Activated naive CD8-positive, alpha-beta T cell treated with anti-CD3 and anti-CD28 coated beads, Interleukin-2, amount 10 ng/mL, durations not matched to agents 7 days and 5 days (primary cell): ENCODE data around the gene PIAS3. TPM values are rescaled to one million over a fixed set of nuclear protein-coding genes. Genes with fewer than 3 reads are reported as not detected.
A peak's percentile ranks its signal among the peaks of the same experiment; 100 is the strongest.

ENCODE experiments used
- ATAC-seq: fragments of 150-1000 bp; cut with Tn5 transposase; one replicate; pipeline ENCODE4 v1.10.0; 2021; ENCODE audit warnings: low read depth, moderate library complexity
- POLR2A ChIA-PET: fragments of 350-600 bp; sonication (Branson Sonifier 250); formaldehyde crosslinking; loops from one replicate; lab custom pipeline; 2021; ENCODE audit warnings: antibody characterized with exemption; lab: Charles Lee
- DNase-seq: peaks from one replicate; pipeline ENCODE4 v3.0.0; 2021
- H3K27ac Mint-ChIP-seq: one replicate; pipeline ENCODE4 v1.8.0; 2022; ENCODE audit warnings: mild to moderate bottlenecking, mixed read lengths
- H3K27me3 Mint-ChIP-seq: one replicate; pipeline ENCODE4 v1.8.0; 2022; ENCODE audit warnings: mild to moderate bottlenecking, moderate library complexity, mixed read lengths
- H3K36me3 Mint-ChIP-seq: one replicate; pipeline ENCODE4 v1.8.0; 2021; ENCODE audit warnings: mild to moderate bottlenecking, mixed read lengths
- H3K4me1 Mint-ChIP-seq: one replicate; pipeline ENCODE4 v1.8.0; 2021; ENCODE audit warnings: mixed read lengths
- H3K4me3 Mint-ChIP-seq: one replicate; pipeline ENCODE4 v1.8.0; 2022; ENCODE audit warnings: mild to moderate bottlenecking, moderate library complexity, mixed read lengths
- H3K9me3 Mint-ChIP-seq: one replicate; pipeline ENCODE4 v1.8.0; 2021; ENCODE audit warnings: mixed read lengths
- total RNA-seq, 2 experiments: library from RNA; stranded (reverse); gene quantifications; one replicate each; pipeline ENCODE4 v1.2.3, GENCODE V29; 2021

The PIAS3 gene
- 10 to 100 TPM; 31.8 to 33.3 TPM for total RNA-seq

DNA sequence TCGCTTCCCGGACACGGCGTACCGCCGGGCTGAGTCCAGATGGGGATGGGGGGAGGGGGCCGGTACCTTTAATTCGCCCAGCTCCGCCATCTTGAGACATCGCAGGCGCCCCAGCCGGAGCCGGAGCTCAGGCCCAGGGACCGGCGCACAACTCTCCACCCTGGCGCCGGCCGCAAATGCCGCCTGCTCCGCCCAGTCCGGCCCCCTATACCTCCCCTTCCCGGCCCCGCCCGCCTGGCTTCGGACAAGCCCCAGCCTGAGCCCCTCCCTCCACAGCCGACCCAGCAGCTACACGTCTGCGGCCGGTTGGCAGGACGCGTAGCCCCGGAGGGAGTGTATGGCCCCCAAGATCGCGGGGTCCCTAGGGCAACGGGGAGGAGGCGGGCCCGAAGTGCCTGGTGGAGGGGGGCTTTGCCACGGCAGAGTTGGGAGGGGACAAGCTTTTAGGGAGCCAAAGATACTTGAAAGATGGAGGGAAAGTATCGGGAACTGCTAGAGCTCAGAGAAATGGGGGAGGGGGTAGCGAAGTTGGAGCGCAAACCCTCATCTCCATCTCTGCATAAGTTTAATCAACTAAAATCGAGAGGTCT, at the start of gene PIAS3:
Gene PIAS3 (minus strand): TSS at position 181 of the 590 bp plus-strand sequence. CDS start 91 bp downstream, at position 90.
- Mint-ChIP-seq H3K27me3 (peaks cover 5% of the 10 kb centered on the region), H3K4me1 (peaks cover 9% of the 10 kb centered on the region)
- POLR2A ChIA-PET: interaction anchor here (0.5 to 4.0 kb wide), 25 partner anchors 9 to 192 kb away, joined by 3 to 41 read pairs (median 5); partner anchors contain the start of genes ANKRD34A, ANKRD35, NUDT17 and PEX11B

GRCh38 chr1:145908653-145909052, 49.8 kb upstream of the PIAS3 start:
- H3K9me3 Mint-ChIP-seq: no peaks in the 10 kb centered on the region

More for the DNA sequence above, at the start of gene PIAS3:
- Mint-ChIP-seq H3K36me3 (peaks cover 9% of the 10 kb centered on the region), H3K4me3 (peak within 1 kb of the TSS; percentile 97), H3K27ac (peak within 1 kb of the TSS; percentile 81), H3K9me3 (no peaks in the 10 kb centered on the region)
- ATAC-seq (peak; percentile 81), DNase-seq (peak; percentile 91)

GRCh38 chr1:145906954-145907753, 48.3 kb upstream of the PIAS3 start:
- peaks cover 5% of the 10 kb centered on the region for H3K36me3 Mint-ChIP-seq
- H3K27me3 Mint-ChIP-seq: no peaks in the 10 kb centered on the region
- POLR2A ChIA-PET: interaction anchor here (0.6 kb wide), 1 partner anchor 48 kb away, joined by 3 read pairs; the partner anchor contains the start of gene PIAS3
- H3K27ac Mint-ChIP-seq: no peak overlapping the region
- ATAC-seq (no peak), DNase-seq (no peak)
- H3K4me3 Mint-ChIP-seq: no peak overlapping the region
- peaks cover 9% of the 10 kb centered on the region for H3K4me1 Mint-ChIP-seq
- no peaks in the 10 kb centered on the region for H3K9me3 Mint-ChIP-seq

More at GRCh38 chr1:145908653-145909052, 49.8 kb upstream of the PIAS3 start:
- POLR2A ChIA-PET: interaction anchor here (1.0 kb wide), 1 partner anchor 17 kb away, joined by 3 read pairs; no protein-coding TSS in a partner anchor
- no peak for ATAC-seq
- Mint-ChIP-seq H3K4me3 (no peak overlapping the region), H3K27ac (no peak overlapping the region), H3K36me3 (peaks cover 7% of the 10 kb centered on the region), H3K4me1 (peaks cover 10% of the 10 kb centered on the region), H3K27me3 (no peaks in the 10 kb centered on the region)
- no peak for DNase-seq

DNA sequence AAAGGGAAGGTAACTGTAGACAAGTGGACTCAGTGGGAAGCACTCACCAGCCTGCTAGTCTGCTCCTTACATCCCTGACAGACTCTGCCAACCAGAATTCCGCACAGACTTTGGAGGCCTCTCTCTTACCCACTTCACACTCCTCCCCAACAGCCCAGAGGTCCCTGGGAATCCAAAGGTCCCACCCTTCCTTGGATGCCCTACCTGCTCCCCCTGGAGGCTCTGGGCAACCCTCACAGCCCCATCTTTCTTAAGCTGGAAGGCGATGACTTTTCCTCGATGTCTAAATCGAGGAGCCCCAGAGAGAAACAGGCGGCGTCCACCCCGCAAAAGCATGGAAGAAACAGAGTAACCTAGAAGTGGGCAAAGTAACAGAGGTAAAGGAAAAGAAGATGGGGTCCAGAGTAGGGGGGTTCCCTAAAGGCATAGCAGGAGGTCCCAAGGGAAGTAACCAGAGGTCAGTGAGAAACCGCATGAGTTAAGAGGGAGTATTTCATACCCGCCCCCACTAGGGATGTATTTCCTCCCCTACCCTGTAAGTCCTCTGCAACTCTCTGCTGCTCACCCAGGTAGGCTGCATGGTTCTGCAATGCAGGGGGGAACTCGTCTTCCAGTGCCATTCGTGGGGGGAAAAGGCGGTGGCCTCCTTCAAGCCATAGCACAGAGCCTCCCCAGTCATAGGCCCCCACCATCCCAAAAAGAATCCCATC, 42.6 kb upstream of the PIAS3 start:
- no peaks in the 10 kb centered on the region for H3K4me1 Mint-ChIP-seq
- no peaks in the 10 kb centered on the region for H3K9me3 Mint-ChIP-seq
- no peak overlapping the region for H3K27ac Mint-ChIP-seq
- no peak overlapping the region for H3K4me3 Mint-ChIP-seq
- POLR2A ChIA-PET: no interaction called here
- ATAC-seq: no peak
- DNase-seq: no peak
- no peaks in the 10 kb centered on the region for H3K36me3 Mint-ChIP-seq
- H3K27me3 Mint-ChIP-seq: no peaks in the 10 kb centered on the region

DNA sequence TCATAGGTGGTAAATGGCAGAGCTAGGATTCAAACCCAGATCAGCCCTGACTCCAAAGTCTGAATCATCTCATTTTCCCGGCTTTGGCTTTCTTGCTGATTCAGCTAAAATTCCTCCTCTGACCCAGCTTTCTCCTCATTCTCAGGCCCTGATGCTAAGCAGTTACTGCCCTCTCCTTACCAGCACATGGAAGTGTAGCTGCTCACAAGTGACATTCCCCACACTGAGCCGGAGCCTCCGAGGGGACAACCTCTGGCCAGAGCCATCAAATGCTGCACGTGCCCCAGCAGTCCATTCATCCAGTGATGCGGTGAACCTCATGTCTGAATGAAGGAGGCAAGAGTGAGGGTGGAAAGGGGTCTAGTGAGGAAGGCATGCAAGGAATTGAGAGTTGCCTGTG, 39.9 kb upstream of the PIAS3 start:
- no peaks in the 10 kb centered on the region for H3K36me3 Mint-ChIP-seq
- no peak overlapping the region for H3K27ac Mint-ChIP-seq
- POLR2A ChIA-PET: no interaction called here
- no peaks in the 10 kb centered on the region for H3K27me3 Mint-ChIP-seq
- DNase-seq (no peak), ATAC-seq (no peak)
- no peaks in the 10 kb centered on the region for H3K9me3 Mint-ChIP-seq
- no peaks in the 10 kb centered on the region for H3K4me1 Mint-ChIP-seq
- H3K4me3 Mint-ChIP-seq: no peak overlapping the region

- Mint-ChIP-seq H3K9me3 (no peaks in the 10 kb centered on the region), H3K27me3 (no peaks in the 10 kb centered on the region), H3K36me3 (no peaks in the 10 kb centered on the region), H3K4me3 (no peak overlapping the region), H3K27ac (no peak overlapping the region), H3K4me1 (no peaks in the 10 kb centered on the region)
- DNase-seq: no peak
- POLR2A ChIA-PET: no interaction called here
- ATAC-seq: no peak
Observed at GRCh38 chr1:145897969-145898368, 39.1 kb upstream of the PIAS3 start.

DNA sequence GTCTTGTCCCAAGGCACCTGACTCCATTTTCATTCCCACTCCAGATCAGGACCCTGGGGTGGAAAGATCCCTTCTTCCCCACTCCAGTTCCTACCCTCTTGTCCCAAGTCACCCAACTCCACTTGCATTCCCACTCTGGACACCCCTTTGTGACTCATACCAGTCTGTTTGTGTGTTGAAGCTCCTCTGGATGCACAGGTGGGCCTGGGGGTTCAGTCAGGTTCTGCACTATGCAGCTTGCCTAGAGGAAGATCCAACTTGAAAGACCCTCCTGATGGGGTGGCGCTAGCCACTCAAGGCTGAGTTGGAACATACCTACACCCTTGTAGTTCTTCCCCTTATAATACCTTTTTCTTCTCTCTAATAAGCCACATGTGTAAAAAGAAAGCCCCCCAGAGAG, 36.6 kb upstream of the PIAS3 start:
- no peaks in the 10 kb centered on the region for H3K36me3 Mint-ChIP-seq
- POLR2A ChIA-PET: no interaction called here
- ATAC-seq: no peak
- H3K27ac Mint-ChIP-seq: no peak overlapping the region
- H3K4me3 Mint-ChIP-seq: no peak overlapping the region
- H3K9me3 Mint-ChIP-seq: no peaks in the 10 kb centered on the region
- peak; percentile 12 for DNase-seq
- H3K4me1 Mint-ChIP-seq: no peaks in the 10 kb centered on the region
- no peaks in the 10 kb centered on the region for H3K27me3 Mint-ChIP-seq

- H3K4me1 Mint-ChIP-seq: no peaks in the 10 kb centered on the region
- no peak overlapping the region for H3K27ac Mint-ChIP-seq
- H3K36me3 Mint-ChIP-seq: no peaks in the 10 kb centered on the region
- ATAC-seq: no peak
- no peaks in the 10 kb centered on the region for H3K9me3 Mint-ChIP-seq
- POLR2A ChIA-PET: interaction anchor here (1.2 kb wide), 1 partner anchor 34 kb away, joined by 3 read pairs; the partner anchor contains the start of gene RBM8A
- no peak for DNase-seq
- H3K27me3 Mint-ChIP-seq: no peaks in the 10 kb centered on the region
- no peak overlapping the region for H3K4me3 Mint-ChIP-seq
Observed at GRCh38 chr1:145893306-145894055, 34.6 kb upstream of the PIAS3 start.

DNA sequence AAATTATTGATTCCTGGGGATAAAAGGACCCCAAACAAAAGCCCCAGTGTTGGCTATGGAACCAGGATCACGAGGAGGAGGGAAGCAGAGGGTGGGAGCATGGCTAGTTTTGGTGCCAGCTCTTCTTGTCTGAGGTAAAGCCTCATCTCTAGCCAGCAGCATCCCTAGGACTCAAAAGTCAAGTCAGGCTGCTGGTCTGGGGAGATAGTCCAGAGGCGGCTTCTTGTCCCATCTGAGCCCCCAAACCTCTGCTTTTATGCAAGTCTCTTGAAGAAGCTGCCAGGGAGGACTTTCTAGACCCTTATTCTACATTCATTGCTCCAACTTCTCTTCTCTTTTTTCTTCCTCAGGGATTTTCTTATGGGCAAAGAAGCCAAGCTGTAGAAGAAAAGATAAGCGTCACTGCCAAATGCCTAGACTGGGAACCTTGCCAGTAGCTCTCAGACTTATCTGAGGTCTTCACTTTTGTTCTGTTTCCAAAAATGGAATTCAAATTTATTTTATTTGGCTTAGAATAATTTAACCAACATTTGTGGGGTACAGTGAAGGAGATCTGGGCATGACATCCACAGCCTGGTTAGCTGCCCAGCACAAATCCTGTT, 33.7 kb upstream of the PIAS3 start:
- no peaks in the 10 kb centered on the region for H3K9me3 Mint-ChIP-seq
- no peaks in the 10 kb centered on the region for H3K27me3 Mint-ChIP-seq
- no peak overlapping the region for H3K27ac Mint-ChIP-seq
- POLR2A ChIA-PET: interaction anchor here (0.7 to 1.3 kb wide), 3 partner anchors 16 to 47 kb away, joined by 3 read pairs; partner anchors contain the start of genes NUDT17 and RBM8A
- no peak for DNase-seq
- no peaks in the 10 kb centered on the region for H3K4me1 Mint-ChIP-seq
- ATAC-seq: no peak
- H3K36me3 Mint-ChIP-seq: no peaks in the 10 kb centered on the region
- H3K4me3 Mint-ChIP-seq: no peak overlapping the region

DNA sequence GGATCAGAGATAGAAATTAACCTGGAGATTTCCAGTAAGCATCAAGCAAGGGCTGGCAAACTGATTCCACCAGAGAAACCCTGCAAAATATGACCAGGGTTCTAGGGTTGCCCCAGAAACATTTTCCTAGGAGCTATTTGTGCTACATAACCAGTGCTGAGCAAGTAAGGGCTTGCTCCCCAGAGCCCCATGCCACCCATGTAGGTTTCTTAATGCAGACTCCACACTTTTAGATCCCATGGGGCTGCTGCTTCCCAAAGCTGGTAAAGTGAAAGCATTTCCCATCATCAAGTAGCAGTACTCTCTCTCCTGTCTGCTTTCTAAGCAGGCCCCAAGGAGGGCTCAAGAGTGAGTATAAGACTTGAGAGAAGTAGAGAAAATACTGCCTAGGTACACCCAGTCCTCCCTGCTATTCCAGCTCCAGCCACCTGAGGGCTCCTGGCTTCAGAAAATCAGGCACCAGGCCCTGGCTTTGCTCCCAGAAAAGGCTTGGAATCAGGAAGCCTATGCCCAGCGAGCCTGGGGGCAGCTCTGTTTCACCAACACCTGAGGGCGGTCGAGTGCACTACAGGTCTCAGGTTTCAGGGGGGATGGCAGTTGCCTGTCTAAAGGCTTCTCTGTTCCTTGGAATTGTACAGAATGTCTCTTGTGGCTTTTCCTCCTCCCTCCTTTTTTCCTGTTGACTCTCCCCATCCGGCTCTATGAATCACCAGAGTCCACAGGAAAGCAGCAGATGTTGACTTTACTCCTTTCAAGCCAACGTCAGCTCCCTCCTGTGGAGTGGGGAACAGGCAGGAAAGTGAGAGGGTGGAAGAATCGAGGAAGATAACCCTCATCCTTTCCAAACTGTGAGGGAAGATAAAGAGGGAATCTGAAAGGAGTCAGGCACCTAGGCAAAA, 33.0 kb upstream of the PIAS3 start:
- ATAC-seq: peak; percentile 79
- no peak overlapping the region for H3K4me3 Mint-ChIP-seq
- POLR2A ChIA-PET: interaction anchor here (0.7 to 1.3 kb wide), 5 partner anchors 17 to 104 kb away, joined by 3 to 4 read pairs (median 3); partner anchors contain the start of genes NUDT17, RBM8A and TXNIP
- no peak overlapping the region for H3K27ac Mint-ChIP-seq
- no peaks in the 10 kb centered on the region for H3K27me3 Mint-ChIP-seq
- no peaks in the 10 kb centered on the region for H3K36me3 Mint-ChIP-seq
- H3K4me1 Mint-ChIP-seq: peaks cover under 1% of the 10 kb centered on the region
- no peaks in the 10 kb centered on the region for H3K9me3 Mint-ChIP-seq
- peak; percentile 67 for DNase-seq

DNA sequence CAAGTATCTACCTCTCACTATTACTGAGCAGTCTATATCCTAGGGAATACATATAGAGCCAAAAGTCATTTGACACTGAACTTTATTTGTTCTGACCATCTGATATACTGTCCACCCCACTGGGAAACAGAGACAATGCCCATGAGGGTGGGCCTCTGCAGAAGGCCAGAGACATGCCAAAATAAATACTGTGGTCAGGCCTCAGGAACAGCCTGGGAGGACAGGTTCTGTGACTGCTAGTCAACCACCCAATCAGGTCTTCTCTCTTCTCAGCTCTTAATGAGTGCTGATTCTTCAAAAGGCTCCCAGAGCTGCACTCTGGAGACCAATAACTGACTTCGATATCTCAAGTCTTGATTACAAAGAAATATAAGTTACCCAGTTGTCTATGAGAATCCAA, 32.3 kb upstream of the PIAS3 start:
- DNase-seq: no peak
- Mint-ChIP-seq H3K27ac (no peak overlapping the region), H3K4me1 (peaks cover 2% of the 10 kb centered on the region), H3K9me3 (no peaks in the 10 kb centered on the region), H3K27me3 (no peaks in the 10 kb centered on the region), H3K36me3 (no peaks in the 10 kb centered on the region), H3K4me3 (no peak overlapping the region)
- ATAC-seq: no peak
- POLR2A ChIA-PET: interaction anchor here (0.7 to 1.3 kb wide), 3 partner anchors 44 to 105 kb away, joined by 3 to 4 read pairs (median 3); partner anchors contain the start of genes NUDT17 and TXNIP
